Dermis blood vessel endothelial cell (primary cell): ENCODE results near the gene ZNF451. TPM values are rescaled to one million over a fixed set of nuclear protein-coding genes. Genes with fewer than 3 reads are reported as not detected.

Experiments used
- DNase-seq: peaks from one replicate; pipeline ENCODE4 v3.0.0; 2010
- total RNA-seq: library from RNA; depleted of rRNA; stranded (reverse); fragments of >200 nt; gene quantifications from 2 replicates; pipeline ENCODE4 v1.2.3, GENCODE V29; 2014

The ZNF451 gene
- total RNA-seq, 1 donor from 2014 or later: 69.1 TPM

GRCh38 chr6:57147955-57148858 is 58.2 kb downstream of the ZNF451 start:
- no peak for DNase-seq

DNA sequence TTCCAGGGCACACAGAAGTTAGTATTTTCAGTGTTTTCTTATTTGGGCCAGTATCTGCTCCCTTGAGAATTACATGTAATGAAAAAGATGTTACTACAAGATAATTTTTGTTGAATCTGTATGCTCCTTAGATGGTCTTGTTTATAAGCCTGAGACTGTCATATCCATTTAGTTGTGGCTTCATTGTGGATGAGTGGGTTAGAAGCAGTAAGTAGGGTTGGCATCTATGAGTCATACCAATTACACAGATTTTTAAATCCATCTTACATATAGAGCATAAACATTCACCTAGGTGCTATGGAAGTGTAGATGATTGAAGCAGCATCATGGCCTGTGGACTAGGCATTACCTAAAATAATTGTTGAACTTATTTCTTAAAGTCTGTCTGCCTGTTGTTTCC is 68.7 kb downstream of the ZNF451 start:
- DNase-seq: no peak

GRCh38 chr6:57159127-57159526 is 69.1 kb downstream of the ZNF451 start:
- DNase-seq: no peak

DNA sequence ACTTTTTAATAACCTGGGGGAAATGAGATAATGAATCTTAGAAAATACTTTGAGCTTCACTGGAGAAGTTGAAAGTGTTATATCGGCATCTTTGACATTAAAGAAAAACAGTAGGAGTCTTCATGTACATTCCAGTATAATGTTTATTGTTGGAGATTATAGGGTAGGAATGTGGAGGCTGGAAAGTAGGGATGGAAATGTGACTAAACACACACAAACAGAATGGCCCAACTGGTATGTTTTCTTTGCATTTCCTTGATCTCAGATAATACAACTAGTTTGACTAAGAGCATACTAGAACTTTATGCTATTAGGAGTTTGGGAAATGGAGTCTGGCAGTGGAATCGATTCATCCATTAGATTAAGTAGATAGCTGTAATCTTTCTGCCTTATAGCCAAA is 72.0 kb downstream of the ZNF451 start:
- DNase-seq: no peak

DNA sequence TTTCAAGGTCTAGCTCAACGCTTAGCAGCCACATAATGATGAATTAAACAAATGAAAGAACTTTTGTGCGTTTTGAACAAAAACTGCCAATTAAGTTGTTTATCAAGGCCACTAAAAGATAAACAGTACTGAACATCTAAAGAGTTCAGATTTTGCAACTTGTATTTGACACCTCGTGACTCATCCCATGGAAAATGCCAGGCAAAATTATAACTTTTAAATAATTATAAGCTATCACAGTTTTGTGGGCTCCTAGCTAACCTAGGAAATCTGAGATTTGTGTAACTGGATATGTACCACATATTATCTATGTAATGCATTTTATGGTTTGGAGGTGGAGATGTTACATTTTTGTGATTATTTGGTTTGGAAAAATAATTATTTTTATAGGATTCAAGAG is 72.5 kb downstream of the ZNF451 start:
- DNase-seq: no peak

- no peak for DNase-seq
Measured at GRCh38 chr6:57163956-57164355, 74.0 kb downstream of the ZNF451 start.

DNA sequence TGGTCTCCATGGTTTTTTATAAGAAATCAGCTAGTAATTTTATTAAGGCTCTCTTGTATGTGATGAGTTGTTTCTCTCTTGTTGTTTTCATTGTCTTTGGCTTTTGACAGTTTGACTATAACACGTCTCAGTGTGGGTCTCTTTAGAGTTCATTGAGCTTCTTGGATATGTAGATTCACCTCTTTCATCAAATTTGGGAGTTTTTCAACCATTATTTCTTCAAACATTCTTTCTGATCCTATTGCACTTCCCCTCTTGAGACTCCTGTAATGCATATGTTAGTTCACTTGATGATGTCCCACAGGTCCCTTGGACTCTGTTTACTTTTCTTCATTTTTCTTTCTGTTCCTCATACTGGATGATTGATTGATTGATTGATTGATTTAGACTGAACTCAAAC is 75.1 kb downstream of the ZNF451 start:
- no peak for DNase-seq

GRCh38 chr6:57172136-57173055 is 82.4 kb downstream of the ZNF451 start, which contains the start of gene BAG2:
Gene BAG2, plus strand, starts transcription at chr6:57172326. Its CDS starts 372 bp downstream, at chr6:57172698.
- DNase-seq: peak; percentile 86

DNA sequence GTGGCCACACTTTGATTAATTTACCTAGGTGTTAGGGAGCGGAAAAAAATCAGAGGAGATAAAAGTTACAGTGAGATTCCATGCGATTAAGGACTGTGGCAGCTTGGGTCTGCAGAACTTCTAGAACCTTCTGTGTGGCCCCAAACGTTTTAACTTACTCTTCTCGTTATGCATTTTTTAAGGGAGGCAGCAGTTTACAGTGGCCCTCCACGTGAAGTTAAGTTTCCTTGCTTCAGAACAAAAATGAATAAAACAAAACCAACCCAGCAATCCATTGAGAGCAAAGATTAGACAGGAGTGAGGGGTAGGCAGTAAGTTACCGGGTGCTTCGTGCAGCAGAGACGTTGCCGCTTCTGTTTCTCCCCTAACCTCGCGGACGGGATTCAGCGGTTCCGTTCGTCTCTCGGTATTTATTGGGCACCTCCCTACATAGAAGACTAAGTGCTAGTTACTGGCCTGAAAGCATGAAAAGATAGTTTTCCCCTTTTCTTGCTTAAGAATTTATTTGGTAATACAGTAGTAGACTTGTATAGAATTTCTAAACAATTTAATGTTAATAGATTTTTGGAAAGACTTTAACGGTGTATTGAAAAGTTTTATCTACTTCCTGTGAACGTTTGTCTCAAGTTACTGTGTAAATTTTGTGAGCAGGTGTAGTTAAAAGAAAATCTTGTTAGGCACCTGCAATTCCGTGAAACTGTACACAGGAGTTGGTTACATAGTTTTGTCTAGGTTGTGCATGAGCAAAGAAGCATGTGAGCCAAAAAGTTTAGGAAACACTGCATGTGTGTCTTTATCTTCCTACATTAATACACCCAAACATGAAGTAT is 83.3 kb downstream of the ZNF451 start:
- DNase-seq: peak; percentile 40

DNA sequence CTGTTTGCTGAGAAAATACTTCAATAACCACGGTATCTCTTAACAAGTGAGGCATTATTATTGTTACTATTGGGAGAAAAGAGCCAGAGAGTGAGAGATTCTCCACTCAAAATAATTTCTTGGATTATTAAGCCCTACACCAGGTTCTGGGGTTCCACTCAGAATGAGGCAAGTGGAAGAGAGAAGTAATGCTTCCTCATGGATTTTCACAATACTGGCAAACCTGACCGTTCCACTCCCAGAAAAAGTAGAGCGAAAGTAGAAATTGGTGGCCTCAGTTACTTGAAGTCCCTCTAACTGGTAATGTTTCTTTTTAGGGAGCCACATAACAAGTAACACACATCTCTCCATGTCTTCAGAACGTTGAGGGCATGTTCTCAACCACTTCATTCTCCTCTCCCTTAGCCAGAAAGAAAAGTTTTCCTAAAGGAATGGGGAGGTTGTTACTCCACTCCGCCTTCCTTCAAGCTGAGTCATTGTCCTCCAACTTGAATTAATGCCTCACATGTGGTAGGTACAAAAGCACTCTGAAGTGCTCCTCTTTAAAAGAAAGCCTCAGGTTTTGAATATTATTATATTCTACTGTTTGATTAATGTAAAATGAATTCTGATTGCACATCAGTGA is 84.0 kb downstream of the ZNF451 start:
- DNase-seq: peak; percentile 53

GRCh38 chr6:57174511-57174907 is 84.5 kb downstream of the ZNF451 start:
- no peak for DNase-seq

- no peak for DNase-seq
Measured at GRCh38 chr6:57177545-57178265, 87.7 kb downstream of the ZNF451 start.

- DNase-seq: no peak
Measured at GRCh38 chr6:57180596-57180995, 90.6 kb downstream of the ZNF451 start.

DNA sequence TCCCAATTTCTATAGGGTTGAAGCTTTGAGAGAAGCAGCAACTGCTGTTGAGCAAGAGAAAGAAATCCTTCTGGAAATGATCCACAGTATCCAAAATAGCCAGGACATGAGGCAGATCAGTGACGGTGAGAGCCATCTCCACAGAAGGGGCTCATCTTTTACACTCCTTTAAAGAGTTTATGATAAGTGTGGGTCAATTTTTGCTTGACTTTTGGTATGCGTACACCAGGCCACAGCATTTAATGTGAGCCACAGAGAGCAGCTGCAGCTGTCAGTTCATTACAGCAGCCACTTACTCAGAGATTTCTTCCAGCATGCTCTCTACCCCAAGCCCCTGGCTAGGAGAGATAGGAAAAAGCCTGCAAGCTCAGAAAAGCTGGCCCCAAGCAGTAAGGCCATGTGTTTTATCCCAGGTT is 92.0 kb downstream of the ZNF451 start:
- DNase-seq: no peak

DNA sequence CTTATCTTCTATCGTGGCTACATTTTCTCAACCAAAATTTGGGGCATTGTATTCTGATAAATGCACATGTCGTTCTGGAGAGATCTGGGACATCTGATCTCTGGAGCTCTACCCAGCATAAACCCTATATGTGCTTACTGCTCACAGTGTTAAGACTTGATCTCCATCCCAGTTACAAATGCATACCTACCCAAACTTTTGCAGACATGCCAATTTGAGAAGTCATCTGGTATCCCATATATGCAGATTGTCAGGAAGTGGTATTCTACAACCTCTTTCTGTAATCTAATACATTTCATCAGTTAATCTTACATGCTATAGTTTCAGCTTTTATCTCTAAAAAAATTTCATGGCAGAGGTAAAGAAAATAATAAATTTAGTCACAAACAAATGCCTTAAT is 93.3 kb downstream of the ZNF451 start:
- DNase-seq: no peak

- DNase-seq: peak; percentile 27
Measured at GRCh38 chr6:57190140-57190539, 100.2 kb downstream of the ZNF451 start.

DNA sequence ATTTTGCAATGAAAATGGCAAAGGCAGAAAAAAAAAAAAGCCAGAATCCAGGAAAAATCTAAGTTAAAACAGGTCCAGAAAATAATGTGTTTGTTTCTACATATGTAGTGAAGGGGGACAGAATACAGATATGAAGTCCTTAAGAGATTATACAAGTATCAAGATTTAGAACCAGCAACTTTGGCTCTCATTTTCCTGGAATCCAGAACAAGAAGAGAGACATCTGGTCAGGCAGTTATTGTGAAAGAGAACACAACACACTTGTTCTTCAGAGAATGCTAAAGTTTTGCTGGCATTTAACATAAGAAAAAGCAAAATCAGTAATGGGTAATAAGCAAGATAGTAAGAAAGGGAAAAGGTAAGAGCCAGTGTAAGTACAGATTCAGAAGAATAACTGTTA is 103.2 kb downstream of the ZNF451 start:
- DNase-seq: no peak

GRCh38 chr6:57195457-57195856 is 105.5 kb downstream of the ZNF451 start:
- DNase-seq: no peak

GRCh38 chr6:57198926-57199636 is 109.1 kb downstream of the ZNF451 start:
- DNase-seq: no peak

- no peak for DNase-seq
Measured at GRCh38 chr6:57201718-57202117, 111.7 kb downstream of the ZNF451 start.
